ENCODE data around the gene LSM7.

The LSM7 gene

GRCh38 chr19:2338055-2338615 lies 9.7 kb upstream of the LSM7 start:
- no peak for DNase-seq (ENCODE audit: low read depth in 2 of 2)

- DNase-seq (ENCODE audit: low read depth in 2 of 2) = peak; percentile 13 to 15
Measured at GRCh38 chr19:2337329-2337707, 8.9 kb upstream of the LSM7 start.

GRCh38 chr19:2336528-2337328 lies 8.3 kb upstream of the LSM7 start:
- DNase-seq (ENCODE audit: low read depth in 2 of 2) = no peak

- no peak for DNase-seq (ENCODE audit: low read depth in 2 of 2)
Measured at GRCh38 chr19:2335848-2336247, 7.5 kb upstream of the LSM7 start.

DNA sequence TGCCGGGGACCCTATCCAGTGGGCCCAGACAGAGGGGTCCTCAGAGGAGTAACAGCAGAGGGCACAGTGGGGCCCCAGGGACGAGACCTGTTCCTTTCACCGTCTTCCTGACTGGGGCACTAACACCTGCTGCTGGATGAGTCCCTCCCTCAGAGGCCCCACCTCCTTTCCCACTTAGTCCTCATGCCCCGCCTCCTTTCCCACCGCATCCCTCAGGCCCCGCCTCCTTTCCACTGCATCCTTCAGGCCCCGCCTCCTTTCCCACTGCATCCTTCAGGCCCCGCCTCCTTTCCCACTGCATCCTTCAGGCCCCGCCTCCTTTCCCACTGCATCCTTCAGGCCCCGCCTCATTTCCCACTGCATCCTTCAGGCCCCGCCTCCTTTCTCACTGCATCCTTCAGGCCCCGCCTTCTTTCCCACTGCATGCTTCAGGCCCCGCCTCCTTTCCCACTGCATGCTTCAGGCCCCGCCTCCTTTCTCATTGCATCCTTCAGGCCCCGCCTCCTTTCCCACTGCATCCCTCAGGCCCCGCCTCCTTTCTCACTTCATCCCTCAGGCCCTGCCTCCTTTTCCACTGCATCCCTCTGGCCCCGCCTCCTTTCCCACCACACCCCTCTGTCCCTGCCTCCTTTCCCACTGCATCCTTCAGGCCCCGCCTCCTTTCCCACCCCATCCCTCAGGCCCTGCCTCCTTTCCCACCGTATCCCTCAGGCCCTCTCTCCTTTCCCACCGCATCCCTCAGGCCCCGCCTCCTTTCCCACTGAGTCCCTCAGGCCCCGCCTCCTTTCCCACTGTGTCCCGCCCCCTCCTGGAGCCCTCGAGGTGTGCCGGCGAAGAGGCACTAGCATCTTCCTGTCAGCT lies 6.8 kb upstream of the LSM7 start:
- no peak for DNase-seq (ENCODE audit: low read depth in 2 of 2)

DNA sequence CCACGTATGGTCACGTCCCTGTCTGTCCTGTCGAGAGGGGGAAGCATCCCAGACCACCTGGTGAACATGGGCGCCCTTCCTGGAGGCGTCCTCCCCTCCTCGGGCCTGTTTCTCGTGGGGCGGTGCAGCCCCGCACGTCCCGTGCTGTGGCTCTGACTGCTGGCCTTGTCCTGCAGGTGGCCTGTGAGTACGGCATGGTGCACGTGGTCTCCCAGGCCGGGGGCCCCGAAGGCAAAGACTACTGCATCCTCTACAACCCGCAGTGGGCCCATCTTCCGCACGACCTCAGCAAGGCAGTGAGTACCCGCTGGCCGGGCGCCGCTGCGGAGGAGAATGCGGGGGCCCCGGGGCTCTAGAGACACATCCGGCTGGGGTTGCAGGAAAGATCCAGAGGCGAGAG lies 6.0 kb upstream of the LSM7 start:
- DNase-seq (ENCODE audit: low read depth in 2 of 2) = no peak

- DNase-seq (ENCODE audit: low read depth in 2 of 2) = no peak
Measured at GRCh38 chr19:2333807-2334211, 5.4 kb upstream of the LSM7 start.

GRCh38 chr19:2333027-2333806 lies 4.8 kb upstream of the LSM7 start:
- no peak for DNase-seq (ENCODE audit: low read depth in 2 of 2)

GRCh38 chr19:2332341-2333026 lies 4.1 kb upstream of the LSM7 start:
- DNase-seq (ENCODE audit: low read depth in 2 of 2) = no peak

GRCh38 chr19:2331601-2332246 lies 3.3 kb upstream of the LSM7 start:
- no peak for DNase-seq (ENCODE audit: low read depth in 2 of 2)

DNA sequence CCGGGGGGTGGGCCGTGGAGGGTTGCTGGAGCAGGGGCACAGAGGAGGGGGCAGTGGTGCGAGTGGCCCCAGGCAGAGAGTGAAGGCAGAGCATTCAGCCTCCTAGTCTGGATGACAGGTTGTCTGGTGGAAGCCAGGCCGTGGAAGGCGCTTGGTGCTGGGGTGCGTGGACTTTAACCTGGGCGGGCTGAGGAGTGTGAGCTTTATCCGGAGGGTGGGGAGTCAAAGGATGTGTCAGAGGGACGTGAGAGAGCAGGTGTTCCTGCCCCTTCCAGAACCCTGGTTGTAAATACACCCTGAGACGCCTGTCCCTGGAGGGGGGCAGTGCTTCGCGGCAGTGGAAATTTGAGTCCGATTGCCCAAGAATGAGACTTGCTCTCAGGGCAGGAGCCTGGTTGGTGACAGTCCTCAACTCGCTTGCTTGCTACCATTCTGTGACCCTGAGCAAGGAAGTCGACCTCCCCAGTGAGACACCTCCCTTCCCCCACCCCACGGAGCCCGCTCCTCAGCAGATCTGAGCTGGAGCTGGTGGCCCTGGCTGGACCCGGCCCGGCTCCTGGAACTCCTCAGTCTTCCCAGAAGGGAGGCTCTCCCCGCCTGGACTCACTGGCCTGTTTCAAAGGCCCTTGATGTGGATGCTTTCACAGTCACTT lies 2.4 kb upstream of the LSM7 start:
- DNase-seq (ENCODE audit: low read depth in 2 of 2) = no peak

DNA sequence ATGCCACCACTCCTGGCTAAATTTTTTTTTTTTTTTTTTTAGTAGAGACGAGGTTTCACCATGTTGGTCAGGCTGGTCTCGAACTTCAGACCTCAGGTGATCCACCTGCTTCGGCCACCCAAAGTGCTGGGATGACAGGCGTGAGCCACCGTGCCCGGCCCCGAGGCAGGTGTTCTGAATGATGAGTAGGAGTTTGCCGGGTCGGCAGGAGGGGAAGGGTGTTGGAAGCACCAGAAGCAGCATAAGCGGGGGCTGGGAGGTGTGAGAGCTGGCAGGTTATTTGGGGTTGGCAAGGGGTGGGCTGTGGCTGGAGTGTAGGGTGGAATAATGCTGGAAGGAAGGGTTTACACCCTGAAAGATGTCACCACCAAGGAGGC lies 1.9 kb upstream of the LSM7 start:
- DNase-seq (ENCODE audit: low read depth in 2 of 2) = no peak

DNA sequence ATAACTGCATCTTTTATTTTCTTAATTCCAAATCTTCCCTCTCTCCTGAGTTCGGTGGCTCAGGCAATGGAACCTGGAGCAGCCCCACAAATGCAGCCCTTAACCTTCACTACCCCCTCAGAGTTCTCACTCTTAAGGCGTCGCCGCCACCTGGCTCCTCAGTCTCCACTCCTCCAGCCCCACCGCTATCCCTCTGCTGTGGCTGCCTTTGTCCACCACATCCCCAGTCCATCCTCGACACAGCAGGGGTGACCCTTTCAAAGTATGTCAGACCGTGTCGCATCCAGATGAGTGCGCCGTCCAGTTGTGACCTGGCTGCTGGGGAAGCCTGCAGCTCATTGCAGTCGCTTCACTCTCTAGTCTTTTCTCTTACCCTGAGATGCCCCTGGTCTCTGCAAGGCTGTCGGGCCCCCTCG lies 1.1 kb upstream of the LSM7 start:
- DNase-seq (ENCODE audit: low read depth in 2 of 2) = no peak

DNA sequence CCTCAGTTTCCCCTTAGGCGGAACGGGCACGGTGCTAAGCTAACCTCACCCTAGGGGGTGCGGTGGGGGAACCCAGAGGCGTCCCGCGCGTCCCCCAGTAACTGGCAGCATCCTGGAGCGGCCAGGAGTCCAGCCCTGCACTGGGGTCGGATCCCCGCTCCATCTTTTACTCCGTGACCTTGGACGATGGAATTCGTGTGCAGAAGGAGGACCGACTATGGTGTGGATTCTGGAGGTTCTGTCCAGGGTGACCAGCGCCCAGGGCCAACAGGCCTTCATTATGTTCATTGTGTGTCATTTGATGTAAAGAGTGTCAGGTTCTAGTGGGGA lies 728 bp upstream of the LSM7 start:
- DNase-seq (ENCODE audit: low read depth in 2 of 2) = no peak

GRCh38 chr19:2327773-2328400 lies 499 bp downstream of the LSM7 start:
- peak; percentile 52 to 56 for DNase-seq (ENCODE audit: low read depth in 2 of 2)

DNA sequence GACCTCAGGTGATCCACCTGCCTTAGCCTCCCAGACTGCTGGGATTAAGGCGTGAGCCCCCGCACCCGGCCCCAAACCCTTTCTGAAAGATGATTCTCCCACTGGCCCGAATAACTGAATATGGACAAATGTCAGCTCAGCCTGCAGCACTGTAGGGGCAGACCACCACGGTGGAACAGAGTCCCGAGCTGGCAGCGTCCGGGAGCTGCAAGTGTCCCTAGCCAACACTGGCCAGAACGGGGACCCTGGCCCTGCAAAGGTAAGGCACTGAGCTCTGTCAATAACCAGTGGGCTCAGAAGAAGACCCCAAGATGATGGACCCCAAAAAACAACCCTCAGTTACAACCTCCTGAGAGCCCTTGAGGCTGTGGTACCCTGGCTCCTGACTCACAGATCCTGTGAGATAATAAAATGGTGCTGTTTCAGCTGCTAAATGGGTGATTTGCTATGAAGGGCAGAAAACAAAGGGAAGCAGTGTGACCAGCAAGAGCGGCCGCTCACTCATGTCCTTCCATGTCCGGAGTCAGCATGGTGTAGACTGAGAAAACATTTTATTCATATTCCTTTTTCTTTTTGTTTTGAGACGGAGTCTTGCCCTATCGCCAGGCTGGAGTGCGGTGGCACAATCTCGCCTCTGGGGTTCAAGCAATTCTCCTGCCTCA lies 1.6 kb downstream of the LSM7 start:
- DNase-seq (ENCODE audit: low read depth in 2 of 2) = no peak

DNA sequence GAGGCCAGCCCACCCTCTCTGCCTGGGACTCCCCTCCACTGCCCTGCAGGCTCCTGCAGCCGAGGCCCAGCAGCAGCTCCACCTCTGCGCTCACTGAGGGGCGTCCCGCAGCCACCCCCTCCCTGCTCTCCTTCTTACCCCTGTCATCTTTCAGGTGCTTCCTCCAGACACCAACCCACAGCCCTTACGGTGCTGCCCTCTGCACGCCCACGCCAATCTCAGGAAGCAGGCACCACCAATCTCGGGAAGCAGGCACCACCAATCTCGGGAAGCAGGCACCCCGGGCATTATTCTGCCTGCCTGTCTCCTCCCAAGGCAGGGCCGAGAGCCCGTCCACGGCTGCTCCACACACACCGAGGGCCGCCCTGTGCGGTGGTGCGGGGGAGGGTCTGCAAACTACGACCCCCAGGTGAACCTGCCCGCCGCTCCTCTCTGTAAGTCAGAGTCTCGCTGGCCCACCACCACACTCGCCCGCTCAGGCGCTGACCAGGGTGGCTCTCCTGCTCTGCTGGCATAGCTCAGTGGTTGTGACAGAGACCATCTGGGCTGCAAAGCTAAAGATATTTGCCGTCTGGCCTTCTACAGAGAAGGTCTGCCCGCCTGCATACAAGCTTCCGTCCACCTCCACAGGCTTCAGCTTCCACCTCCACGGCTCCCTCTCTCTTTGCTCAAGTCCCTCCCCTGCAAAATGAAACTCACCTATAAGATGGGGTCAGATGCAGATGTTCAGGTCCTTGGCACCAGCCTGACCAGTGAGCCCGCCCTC lies 2.9 kb downstream of the LSM7 start:
- DNase-seq (ENCODE audit: low read depth in 2 of 2) = no peak

DNA sequence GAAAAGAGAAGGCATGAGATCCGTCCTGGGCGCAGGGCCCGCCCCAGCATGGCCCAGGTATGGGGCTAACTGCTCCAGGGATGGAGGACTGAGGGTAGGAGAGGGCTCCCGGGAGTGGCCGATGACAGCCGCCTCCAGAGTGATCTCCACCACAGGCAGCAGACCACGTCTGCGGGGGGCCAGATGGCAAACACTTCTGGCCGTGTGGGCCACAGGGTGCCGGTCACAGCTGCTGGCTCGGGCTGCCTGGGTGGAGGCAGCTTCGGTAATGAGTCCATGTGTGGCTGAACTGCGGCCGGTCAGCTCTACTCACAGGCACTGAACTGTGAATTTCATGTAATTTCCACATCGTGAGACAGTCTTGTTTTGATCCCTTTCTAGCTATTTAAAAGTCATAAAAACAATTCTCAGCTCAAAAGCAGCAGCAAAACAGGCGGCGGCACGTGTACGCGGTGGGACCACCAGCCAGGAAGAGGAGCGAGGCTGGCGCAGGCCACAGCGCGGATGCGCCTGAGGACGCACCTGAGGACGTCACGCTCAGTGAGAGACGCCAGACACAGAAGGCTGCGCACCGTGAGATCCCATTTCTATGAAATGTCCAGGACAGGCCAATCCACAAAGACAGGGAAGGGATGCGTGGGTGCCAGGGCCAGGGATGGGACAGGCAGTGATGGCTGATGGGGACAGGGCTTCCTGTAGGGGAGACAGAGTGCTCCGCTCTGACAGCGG lies 4.0 kb downstream of the LSM7 start:
- no peak for DNase-seq (ENCODE audit: low read depth in 2 of 2)

Data from fibroblast of skin of left quadriceps (primary cell).